ENCODE measurements around the gene RPP30. TPM values are rescaled to one million over a fixed set of nuclear protein-coding genes. Genes with fewer than 3 reads are reported as not detected.

Gene RPP30
- 26.5 TPM for total RNA-seq
- polyA plus RNA-seq (ENCODE audit: insufficient read depth, low read depth, low replicate concordance): 42.9 TPM
- long read RNA-seq, donor 1, partial matches to known transcripts: 0 of 2 reads
- long read RNA-seq, donor 1, other reads (novel, unspliced or antisense): 0 of 2 reads
- long read RNA-seq, donor 2, transcript RPP30-202 (11 exons, 2,589 nt): major isoform, 6 of 7 reads
- long read RNA-seq, donor 2, partial matches to known transcripts: 0 of 7 reads
- long read RNA-seq, donor 2, other reads (novel, unspliced or antisense): 0 of 7 reads
- long read RNA-seq, donor 3, transcript RPP30-202 (11 exons, 2,589 nt): major isoform, 8 of 11 reads
- long read RNA-seq, donor 3, partial matches to known transcripts: 0 of 11 reads
- long read RNA-seq, donor 3, other reads (novel, unspliced or antisense): 0 of 11 reads
- long read RNA-seq, donor 4, transcript RPP30-202 (11 exons, 2,589 nt): major isoform, 10 of 11 reads
- long read RNA-seq, donor 4, partial matches to known transcripts: 0 of 11 reads
- long read RNA-seq, donor 4, other reads (novel, unspliced or antisense): 0 of 11 reads
- long read RNA-seq, donor 5, partial matches to known transcripts: 0 of 1 reads
- long read RNA-seq, donor 5, other reads (novel, unspliced or antisense): 0 of 1 reads
- long read RNA-seq, donor 6, transcript RPP30-202 (11 exons, 2,589 nt): major isoform, 28 of 29 reads
- long read RNA-seq, donor 6, partial matches to known transcripts: 0 of 29 reads
- long read RNA-seq, donor 6, other reads (novel, unspliced or antisense): 0 of 29 reads
- long read RNA-seq, donor 7, partial matches to known transcripts: 0 of 9 reads
- long read RNA-seq, donor 7, other reads (novel, unspliced or antisense): 5 of 9 reads
- long read RNA-seq, donor 8, transcript RPP30-202 (11 exons, 2,589 nt): major isoform, 10 of 12 reads
- long read RNA-seq, donor 8, partial matches to known transcripts: 0 of 12 reads
- long read RNA-seq, donor 8, other reads (novel, unspliced or antisense): 0 of 12 reads
- long read RNA-seq, donor 9, partial matches to known transcripts: 0 of 4 reads
- long read RNA-seq, donor 9, other reads (novel, unspliced or antisense): 0 of 4 reads
- long read RNA-seq, donor 10, transcript RPP30-202 (11 exons, 2,589 nt): major isoform, 11 of 20 reads
- long read RNA-seq, donor 10, partial matches to known transcripts: 5 of 20 reads
- long read RNA-seq, donor 10, other reads (novel, unspliced or antisense): 0 of 20 reads

DNA sequence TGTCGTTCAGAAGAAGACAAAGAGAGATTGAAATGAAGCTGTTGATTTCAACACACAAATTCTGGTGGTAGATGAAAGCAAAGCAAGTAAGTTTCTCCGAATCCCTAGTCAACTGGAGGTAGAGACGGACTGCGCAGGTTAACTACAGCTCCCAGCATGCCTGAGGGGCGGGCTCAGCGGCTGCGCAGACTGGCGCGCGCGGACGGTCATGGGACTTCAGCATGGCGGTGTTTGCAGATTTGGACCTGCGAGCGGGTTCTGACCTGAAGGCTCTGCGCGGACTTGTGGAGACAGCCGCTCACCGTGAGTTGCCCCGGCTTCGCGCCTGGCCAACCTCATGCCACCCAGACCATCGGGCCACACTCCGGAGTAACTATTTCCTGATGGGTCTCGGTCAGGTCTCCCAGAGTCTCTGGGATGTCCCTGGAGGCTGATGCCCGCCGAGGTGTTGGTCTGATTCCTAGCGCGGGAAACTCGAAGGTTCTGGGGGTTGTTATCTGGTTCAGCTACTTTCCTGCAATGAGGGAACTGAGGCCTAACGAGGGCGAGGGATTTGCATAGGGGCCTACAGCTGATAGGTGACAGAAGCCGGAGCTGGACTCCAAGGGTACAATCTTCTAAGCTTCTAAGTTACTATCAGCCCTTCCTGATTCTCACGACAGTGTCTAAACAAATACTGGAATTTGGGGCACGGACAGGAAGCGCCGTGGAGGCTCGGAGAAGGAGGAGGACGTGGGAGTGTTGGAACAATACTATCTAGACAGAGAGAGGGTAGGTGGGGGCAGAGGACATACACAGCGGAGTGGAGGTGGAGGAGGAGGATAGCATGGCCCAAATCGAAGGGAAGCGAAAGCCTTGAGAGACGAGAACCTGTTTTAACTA lies at the start of gene RPP30:
Gene RPP30 (plus strand): TSS at position 209 of the 882 bp plus-strand sequence. CDS start 13 bp downstream, at position 222.
- H3K27ac ChIP-seq (ENCODE audit: low read depth in 2 of 2, low read length in 2 of 2): peak within 1 kb of the TSS in 1 of 2 donors; percentile 7
- TF ChIP-seq, protein P1, sequence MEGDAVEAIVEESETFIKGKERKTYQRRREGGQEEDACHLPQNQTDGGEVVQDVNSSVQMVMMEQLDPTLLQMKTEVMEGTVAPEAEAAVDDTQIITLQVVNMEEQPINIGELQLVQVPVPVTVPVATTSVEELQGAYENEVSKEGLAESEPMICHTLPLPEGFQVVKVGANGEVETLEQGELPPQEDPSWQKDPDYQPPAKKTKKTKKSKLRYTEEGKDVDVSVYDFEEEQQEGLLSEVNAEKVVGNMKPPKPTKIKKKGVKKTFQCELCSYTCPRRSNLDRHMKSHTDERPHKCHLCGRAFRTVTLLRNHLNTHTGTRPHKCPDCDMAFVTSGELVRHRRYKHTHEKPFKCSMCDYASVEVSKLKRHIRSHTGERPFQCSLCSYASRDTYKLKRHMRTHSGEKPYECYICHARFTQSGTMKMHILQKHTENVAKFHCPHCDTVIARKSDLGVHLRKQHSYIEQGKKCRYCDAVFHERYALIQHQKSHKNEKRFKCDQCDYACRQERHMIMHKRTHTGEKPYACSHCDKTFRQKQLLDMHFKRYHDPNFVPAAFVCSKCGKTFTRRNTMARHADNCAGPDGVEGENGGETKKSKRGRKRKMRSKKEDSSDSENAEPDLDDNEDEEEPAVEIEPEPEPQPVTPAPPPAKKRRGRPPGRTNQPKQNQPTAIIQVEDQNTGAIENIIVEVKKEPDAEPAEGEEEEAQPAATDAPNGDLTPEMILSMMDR (IDR thresholded peaks at IDR 0.05; ENCODE audit: borderline replicate concordance, extremely low read depth, insufficient read depth): no peak
- peaks cover 0 to 3% (median 0%) of the 10 kb centered on the region in 3 donors for H3K9me3 ChIP-seq (ENCODE audit: control insufficient read depth in 2 of 3, insufficient read depth in 1 of 3, low read length in 3 of 3)
- H3K9ac ChIP-seq (ENCODE audit: low read length in 3 of 3): peak within 1 kb of the TSS; percentile 54 to 80 (median 79)
- intact Hi-C loops (cut with DNase I): no loop called here
- H3K36me3 ChIP-seq (ENCODE audit: control insufficient read depth in 2 of 3, insufficient read depth in 3 of 3, low read length in 3 of 3): peaks cover 2 to 8% (median 8%) of the 10 kb centered on the region in 3 donors
- no peaks in the 10 kb centered on the region for H3K27me3 ChIP-seq (ENCODE audit: control insufficient read depth, insufficient read depth, low read length)
- H3K4me1 ChIP-seq (ENCODE audit: control insufficient read depth in 2 of 3, insufficient read depth in 2 of 3, low read depth in 1 of 3, low read length in 3 of 3): peaks cover 0 to 8% (median 4%) of the 10 kb centered on the region in 3 donors
- DNase-seq: peak; percentile 88 to 94 (median 93)
- FAIRE-seq: no peak
- H3K4me3 ChIP-seq (ENCODE audit: low read length in 3 of 3): peak within 1 kb of the TSS; percentile 73 to 94 (median 90)

DNA sequence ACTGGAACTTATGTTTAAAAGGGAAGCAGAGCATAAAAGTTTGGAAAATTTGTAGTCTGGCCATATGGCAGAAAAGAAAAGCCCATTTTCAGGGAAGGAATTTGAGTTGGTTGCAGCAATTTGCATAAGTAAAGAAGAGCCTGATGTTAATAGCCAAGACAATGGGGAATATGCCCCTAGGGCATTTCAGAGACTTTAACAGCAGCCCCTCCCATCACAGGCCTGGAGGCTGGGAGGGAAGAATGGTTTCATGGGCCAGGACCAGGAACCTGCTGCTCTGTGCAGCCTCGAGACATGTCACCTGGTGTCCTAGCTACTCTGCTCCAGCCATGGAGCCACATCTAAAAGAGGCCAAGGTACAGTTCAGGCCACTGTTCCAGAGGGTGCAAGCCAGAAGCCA lies 49.3 kb upstream of the RPP30 start:
- Histone ChIP-seq H3K27me3 (ENCODE audit: control insufficient read depth, insufficient read depth, low read length) (no peaks in the 10 kb centered on the region), H3K4me3 (ENCODE audit: low read length in 3 of 3) (no peak overlapping the region), H3K9ac (ENCODE audit: low read length in 3 of 3) (no peak overlapping the region), H3K4me1 (ENCODE audit: control insufficient read depth in 2 of 3, insufficient read depth in 2 of 3, low read depth in 1 of 3, low read length in 3 of 3) (no peaks in the 10 kb centered on the region), H3K27ac (ENCODE audit: low read depth in 2 of 2, low read length in 2 of 2) (no peak overlapping the region), H3K9me3 (ENCODE audit: control insufficient read depth in 2 of 3, insufficient read depth in 1 of 3, low read length in 3 of 3) (peaks cover 0 to 3% (median 0%) of the 10 kb centered on the region in 3 donors), H3K36me3 (ENCODE audit: control insufficient read depth in 2 of 3, insufficient read depth in 3 of 3, low read length in 3 of 3) (no peaks in the 10 kb centered on the region)
- TF ChIP-seq, protein P1 (IDR thresholded peaks at IDR 0.05; ENCODE audit: borderline replicate concordance, extremely low read depth, insufficient read depth): no peak
- intact Hi-C loops (cut with DNase I): no loop called here
- FAIRE-seq (no peak), DNase-seq (no peak)

DNA sequence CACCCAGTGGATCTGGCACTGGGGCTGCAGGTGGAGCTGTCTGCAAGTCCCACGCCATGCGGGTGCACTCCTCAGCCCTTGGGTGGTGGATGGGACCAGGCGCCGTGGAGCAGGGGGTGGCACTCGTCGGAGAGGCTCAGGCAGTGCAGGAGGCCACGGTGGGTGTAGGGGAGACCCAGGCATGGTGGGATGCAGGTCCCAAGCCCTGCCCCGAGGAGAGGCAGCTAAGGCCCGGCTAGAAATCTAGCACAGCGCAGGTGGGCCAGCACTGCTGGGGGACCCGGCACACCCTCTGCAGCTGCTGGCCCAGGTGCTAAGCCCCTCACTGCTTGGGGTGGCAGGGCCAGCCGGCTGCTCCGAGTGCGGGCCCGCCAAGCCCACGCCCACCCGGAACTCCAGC lies 39.7 kb upstream of the RPP30 start:
- peak in 1 of 5 donors; percentile 60 for DNase-seq
- Histone ChIP-seq H3K4me1 (ENCODE audit: control insufficient read depth in 2 of 3, insufficient read depth in 2 of 3, low read depth in 1 of 3, low read length in 3 of 3) (no peaks in the 10 kb centered on the region), H3K9me3 (ENCODE audit: control insufficient read depth in 2 of 3, insufficient read depth in 1 of 3, low read length in 3 of 3) (no peaks in the 10 kb centered on the region), H3K27ac (ENCODE audit: low read depth in 2 of 2, low read length in 2 of 2) (no peak overlapping the region), H3K9ac (ENCODE audit: low read length in 3 of 3) (no peak overlapping the region), H3K36me3 (ENCODE audit: control insufficient read depth in 2 of 3, insufficient read depth in 3 of 3, low read length in 3 of 3) (no peaks in the 10 kb centered on the region), H3K27me3 (ENCODE audit: control insufficient read depth, insufficient read depth, low read length) (no peaks in the 10 kb centered on the region), H3K4me3 (ENCODE audit: low read length in 3 of 3) (no peak overlapping the region)
- TF ChIP-seq, protein P1 (IDR thresholded peaks at IDR 0.05; ENCODE audit: borderline replicate concordance, extremely low read depth, insufficient read depth): no peak
- no peak for FAIRE-seq
- intact Hi-C loops (cut with DNase I): no loop called here
